ENCODE data around the gene BTNL9.
"Not testable (repeated sequence)": the region's sequence is repeated elsewhere in the genome, so short reads cannot be mapped to it uniquely, and the experiment has no call there.

BTNL9 gene

GRCh38 chr5:181060924-181061323 lies 20.9 kb downstream of the BTNL9 start:
- DNase-seq = no peak

DNA sequence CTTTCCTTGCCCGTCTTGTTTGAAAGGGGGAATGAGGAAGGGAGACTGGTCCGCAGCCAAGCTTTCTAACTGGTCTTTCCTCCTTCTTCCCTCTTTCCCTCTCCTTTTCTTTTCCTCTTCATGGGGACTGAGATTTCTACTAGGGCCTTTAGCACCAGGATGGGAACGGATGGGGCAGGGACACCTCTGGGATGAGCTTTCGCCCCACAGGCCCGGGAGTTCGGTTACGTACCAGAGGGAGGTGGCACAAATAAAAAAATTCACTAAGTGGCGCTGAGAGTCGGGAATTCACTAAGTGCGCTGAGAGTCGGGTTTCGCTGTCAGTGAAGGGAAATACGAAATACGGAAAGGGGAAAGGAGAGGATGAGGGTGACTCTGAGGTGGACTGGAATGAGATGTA lies 21.6 kb downstream of the BTNL9 start:
- no peak for DNase-seq

DNA sequence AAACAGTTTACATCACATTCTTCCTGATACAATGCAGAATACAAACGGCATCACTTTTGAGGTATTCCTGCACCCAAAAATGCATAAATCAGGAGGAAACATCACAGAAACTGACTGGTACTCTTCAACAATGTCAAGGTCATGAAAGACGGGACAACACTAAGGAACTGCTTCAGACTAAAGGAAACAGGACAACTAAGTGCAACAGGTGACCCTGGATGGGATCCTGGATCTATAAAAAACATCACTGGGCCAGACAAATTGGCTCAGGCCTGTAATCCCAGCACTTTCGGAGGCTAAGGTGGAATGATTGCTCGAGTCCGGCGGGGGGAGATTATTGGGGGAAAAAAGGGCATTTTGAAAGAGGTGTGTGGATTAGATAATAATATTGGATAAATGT lies 22.6 kb downstream of the BTNL9 start:
- no peak for DNase-seq

GRCh38 chr5:181063514-181063913 lies 23.4 kb downstream of the BTNL9 start:
- no peak for DNase-seq

GRCh38 chr5:181064987-181065386 lies 24.9 kb downstream of the BTNL9 start:
- no peak for DNase-seq

GRCh38 chr5:181069767-181070491 lies 29.9 kb downstream of the BTNL9 start:
- no peak for DNase-seq

DNA sequence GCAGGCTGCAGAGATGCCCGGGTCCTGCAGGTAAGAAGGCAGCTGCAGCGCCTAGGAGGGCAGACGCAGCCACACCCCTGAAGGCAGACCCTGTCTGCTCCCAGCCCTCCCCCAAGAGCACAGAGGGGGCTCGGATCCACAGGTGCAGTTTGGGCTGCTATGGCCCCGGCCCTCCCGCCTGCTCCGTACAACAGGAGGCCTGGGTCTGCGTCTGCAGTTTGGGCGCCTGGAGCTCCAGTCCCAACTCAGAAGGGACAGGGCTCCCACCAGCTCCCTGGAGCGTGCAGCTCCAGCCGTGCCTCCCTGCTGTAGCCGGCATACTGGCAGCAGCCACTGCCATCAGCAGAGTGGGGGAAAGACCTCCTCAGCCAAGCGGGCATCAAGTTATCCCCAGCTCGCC lies 30.5 kb downstream of the BTNL9 start:
- DNase-seq = no peak

GRCh38 chr5:181071257-181071656 lies 31.2 kb downstream of the BTNL9 start:
- DNase-seq = no peak

DNA sequence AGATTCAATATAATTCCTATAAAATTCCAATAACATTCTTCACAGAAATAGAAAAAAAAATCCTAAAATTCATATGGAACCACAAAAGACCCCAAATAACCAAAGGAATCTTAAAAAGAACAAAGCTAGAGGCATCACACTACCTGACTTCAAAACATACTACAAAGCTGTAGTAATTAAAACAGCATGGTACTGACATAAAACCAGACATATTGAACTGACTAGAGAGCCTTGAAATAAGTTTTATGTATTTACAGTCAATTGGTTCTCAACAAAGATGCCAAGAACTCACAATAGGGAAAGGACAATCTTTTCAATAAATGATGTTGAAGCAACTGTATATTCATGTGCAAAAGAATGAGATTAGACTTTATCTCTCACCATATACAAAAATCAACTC lies 36.9 kb downstream of the BTNL9 start:
- no peak for DNase-seq

GRCh38 chr5:181081989-181082388 lies 41.9 kb downstream of the BTNL9 start:
- no peak for DNase-seq

DNA sequence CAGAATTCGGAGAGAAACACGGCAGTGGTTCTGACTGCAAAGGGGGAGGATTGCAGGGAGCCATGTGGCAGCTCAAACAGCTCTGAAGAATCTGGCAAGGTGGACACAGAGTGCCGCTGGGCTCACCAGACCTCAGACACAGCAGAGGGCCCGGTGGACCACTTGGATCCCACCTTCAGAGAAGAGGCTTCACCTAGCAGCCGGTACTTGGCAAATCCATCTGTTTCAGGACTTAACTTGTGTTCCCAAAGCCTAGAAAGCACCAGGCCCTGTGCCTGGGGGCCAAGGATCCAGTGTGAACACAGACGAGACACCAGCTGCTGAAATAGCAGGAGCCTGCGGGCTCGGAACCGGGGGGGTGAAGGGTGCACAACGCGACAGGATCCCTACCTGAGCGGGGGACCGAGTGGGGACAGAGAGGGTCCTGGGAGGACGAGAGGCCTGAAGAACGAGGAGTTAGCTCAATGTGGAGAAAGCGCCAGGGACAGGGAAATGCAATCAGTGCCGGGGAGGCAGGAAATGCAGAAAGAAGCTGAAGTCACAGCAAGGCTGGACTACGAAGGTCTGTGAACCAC lies 44.6 kb downstream of the BTNL9 start:
- no peak for DNase-seq

DNA sequence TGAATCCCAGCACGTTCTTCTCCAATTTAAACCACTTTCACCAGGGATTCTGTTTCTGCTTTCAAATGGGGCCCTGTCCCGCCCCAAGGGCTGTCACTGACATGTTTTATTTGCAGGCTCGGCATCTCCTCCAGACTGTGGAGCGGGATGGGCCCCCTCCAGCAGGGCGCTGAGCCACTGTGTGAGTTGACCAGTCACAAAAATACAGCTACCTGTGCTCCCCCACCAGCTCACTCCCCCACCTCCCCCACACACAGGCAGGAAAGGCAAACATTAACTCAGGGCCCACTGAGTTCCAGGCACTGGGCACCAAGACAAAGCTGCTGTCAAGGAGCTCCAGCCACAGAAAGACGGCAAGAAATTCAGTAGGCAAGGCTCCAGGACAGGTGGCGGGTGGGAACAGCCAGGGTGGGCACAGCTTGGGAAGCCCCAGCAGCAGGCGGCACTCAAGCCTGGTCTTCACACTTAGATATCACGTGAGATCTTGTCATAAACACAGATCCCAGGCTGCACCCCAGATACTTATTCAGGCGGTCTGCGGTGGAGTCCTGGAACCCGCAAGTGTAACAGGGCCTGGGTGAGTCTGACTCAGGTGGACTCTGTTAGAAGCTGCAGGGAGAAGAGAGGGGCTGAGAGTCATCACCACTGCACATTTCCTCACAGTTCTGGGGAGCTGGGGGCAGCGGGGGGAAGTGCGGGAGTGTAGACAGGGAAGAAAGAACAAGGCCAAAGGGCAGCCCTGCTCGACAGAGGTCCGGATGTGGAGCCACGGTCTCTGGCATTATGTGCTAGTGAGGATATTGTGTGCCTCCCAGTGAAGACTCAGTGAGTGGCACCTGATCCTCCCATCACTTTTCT lies 46.2 kb downstream of the BTNL9 start:
- DNase-seq = no peak

DNA sequence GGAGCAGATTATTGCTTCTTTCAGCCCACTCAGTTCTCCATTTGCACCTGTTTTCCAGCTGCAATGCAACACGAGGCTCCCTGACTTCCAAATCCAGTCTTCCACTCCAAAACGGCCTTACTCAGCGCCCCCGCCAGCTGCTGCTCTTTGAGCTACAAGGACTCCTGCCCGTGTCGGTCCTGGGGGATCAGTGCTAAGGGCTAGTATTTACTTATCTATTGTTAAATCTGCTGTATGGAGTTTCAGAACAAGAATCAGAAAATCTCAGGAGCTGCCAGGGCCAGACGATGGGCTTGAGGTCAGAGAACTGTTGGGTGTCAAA lies 46.8 kb downstream of the BTNL9 start:
- DNase-seq = no peak

DNA sequence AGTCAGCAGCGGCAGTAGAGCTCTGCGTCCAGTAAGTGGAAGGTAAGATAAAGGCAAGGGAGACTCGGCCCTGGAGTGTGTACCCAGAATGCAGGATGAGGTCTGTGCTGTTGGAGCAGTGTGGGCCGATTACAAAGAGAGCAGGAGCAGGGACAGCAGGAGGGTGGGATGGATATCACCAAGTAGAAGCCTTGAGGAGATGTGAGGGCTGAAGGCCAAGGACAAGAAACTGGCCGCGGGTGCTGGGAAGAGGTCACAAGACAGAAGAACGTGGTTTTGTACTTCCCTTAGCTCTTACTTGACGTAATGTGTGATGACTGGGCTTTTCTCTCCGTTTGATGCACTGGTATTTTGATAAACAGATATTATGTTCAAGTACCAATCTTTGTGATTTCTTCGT lies 47.2 kb downstream of the BTNL9 start:
- no peak for DNase-seq

DNA sequence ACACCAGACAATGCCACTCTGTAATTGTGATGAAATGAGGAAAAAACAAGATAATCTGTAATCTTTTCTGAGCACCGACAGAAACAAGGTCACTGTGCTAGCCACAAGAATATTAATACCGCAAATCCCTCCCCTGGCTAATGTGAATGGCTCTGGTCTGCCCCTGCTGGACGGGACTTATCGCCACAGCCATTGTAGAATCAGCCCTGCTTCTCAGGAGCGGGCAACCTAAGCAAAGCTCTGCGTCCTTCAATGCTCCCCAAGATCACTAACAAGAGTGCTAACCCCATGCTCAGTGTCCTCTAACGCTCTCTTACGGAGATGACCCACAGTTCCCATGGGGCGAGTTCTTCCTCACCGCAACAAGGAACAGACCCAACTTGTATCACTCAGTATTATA lies 48.2 kb downstream of the BTNL9 start:
- no peak for DNase-seq

- DNase-seq = no peak
These were observed 52.4 kb downstream of the BTNL9 start for GRCh38 chr5:181092428-181092827.

- not testable (repeated sequence) for DNase-seq
These were observed 55.1 kb downstream of the BTNL9 start for GRCh38 chr5:181095162-181095561.

- DNase-seq = not testable (repeated sequence)
These were observed 56.8 kb downstream of the BTNL9 start for GRCh38 chr5:181096721-181097382.

GRCh38 chr5:181097383-181097753 lies 57.3 kb downstream of the BTNL9 start:
- not testable (repeated sequence) for DNase-seq

DNA sequence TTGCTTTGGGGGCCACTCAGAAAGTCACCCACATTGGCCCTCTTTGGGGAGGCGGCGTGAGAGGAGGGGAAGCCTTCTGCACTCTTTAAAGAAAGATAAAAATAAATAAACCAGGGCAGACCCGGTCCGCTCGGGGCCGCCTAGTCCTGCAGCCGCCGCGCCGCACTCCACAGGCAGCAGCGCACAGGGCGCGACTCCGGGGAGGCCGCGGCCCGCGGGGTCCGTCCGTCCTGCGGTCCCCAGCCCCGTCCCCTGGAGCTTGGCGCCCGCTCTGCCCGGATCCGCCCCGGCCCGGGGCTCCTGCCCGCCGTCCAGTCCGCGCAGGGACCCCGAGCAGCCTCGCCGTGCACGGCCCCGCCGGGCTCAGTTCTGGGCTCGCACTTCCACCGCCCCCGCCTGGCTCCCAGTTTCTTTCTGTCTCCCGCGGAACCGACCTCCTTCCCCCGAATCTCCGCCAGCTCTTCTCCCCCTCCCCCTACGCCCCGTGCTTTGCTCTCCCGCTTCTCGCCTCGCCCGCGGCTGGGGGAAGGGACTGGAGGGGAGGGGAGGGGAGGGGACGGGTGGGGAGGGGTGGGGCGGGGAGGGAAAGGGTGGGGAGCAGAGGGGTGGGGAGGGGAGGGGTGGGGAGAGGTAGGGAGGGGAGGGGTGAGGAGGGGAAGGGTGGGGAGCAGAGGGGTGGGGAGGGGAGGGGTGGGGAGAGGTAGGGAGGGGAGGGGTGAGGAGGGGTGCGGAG lies 57.9 kb downstream of the BTNL9 start:
- DNase-seq = not testable (repeated sequence)

- DNase-seq = no peak
These were observed 58.9 kb downstream of the BTNL9 start for GRCh38 chr5:181098762-181099601.
